Astrocyte (in vitro differentiated cells and primary cell): ENCODE data around the gene AMIGO3.

Source experiments
- CTCF ChIP-seq: IDR thresholded peaks from 2 replicates; pipeline ENCODE4 v1.5.1; 2011; ENCODE audit warnings: low read depth, mild to moderate bottlenecking, inconsistent platforms, low read length, moderate library complexity; ENCODE audit not compliant: insufficient read depth
- EZH2 ChIP-seq: IDR thresholded peaks from 2 replicates; pipeline ENCODE4 v1.6.1; 2012; ENCODE audit warnings: mild to moderate bottlenecking, low read length, inconsistent platforms; ENCODE audit not compliant: insufficient read depth

DNA sequence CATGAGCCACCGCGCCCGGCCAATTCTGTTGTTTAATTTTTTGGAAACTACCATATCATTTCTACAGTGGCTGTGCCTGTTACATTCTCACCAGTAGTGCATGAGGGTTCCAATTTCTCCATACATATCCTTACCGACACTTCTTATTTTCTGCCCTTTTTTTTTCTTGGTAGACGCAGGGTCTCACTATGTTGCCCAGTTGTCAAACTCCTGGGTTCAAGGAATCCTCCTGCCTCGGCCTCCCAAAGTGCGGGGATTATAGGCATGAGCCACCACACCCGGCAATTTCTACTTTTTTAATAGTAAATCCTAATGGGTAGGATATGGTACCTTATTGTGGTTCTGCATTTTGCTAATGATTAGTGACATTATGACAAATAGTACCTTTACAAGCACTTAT, 9.6 kb downstream of the AMIGO3 start:
- TF ChIP-seq CTCF (no peak), EZH2 (no peak)
